ENCODE data around the gene TMEM170A. TPM values are rescaled to one million over a fixed set of nuclear protein-coding genes. Genes with fewer than 3 reads are reported as not detected.

TMEM170A gene
- total and polyA plus RNA-seq, 2 experiments from 2014 or later, result 31.0 to 68.5 TPM

DNA sequence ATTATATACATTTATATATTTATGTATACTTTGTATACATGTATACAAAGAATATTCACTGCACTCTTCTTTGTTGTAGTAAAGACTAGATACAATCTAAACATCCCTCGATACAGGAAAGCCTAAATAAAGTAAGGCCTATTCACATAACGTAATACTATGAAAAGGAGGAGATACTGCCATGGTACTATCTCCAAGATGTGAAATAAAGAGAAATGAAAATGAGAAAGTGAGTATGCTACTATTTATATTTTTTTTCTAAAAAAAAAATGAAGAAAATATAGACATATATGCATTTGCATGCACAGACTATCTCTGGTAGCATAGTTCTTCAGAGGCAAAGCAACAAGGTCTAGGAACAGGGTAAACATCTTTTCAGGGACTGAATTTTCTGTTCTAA lies 50.5 kb downstream of the TMEM170A start (continued):
- no peak for TF ChIP-seq ZNF462 (CRISPR knock-in tag; IDR thresholded peaks at IDR 0.05)
- TF ChIP-seq, protein P1, sequence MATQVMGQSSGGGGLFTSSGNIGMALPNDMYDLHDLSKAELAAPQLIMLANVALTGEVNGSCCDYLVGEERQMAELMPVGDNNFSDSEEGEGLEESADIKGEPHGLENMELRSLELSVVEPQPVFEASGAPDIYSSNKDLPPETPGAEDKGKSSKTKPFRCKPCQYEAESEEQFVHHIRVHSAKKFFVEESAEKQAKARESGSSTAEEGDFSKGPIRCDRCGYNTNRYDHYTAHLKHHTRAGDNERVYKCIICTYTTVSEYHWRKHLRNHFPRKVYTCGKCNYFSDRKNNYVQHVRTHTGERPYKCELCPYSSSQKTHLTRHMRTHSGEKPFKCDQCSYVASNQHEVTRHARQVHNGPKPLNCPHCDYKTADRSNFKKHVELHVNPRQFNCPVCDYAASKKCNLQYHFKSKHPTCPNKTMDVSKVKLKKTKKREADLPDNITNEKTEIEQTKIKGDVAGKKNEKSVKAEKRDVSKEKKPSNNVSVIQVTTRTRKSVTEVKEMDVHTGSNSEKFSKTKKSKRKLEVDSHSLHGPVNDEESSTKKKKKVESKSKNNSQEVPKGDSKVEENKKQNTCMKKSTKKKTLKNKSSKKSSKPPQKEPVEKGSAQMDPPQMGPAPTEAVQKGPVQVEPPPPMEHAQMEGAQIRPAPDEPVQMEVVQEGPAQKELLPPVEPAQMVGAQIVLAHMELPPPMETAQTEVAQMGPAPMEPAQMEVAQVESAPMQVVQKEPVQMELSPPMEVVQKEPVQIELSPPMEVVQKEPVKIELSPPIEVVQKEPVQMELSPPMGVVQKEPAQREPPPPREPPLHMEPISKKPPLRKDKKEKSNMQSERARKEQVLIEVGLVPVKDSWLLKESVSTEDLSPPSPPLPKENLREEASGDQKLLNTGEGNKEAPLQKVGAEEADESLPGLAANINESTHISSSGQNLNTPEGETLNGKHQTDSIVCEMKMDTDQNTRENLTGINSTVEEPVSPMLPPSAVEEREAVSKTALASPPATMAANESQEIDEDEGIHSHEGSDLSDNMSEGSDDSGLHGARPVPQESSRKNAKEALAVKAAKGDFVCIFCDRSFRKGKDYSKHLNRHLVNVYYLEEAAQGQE (IDR thresholded peaks at IDR 0.05; ENCODE audit: unreplicated experiment), result no peak
- no peak for TF ChIP-seq NANOG (IDR thresholded peaks at IDR 0.05; ENCODE audit: borderline replicate concordance)
- no peak for TF ChIP-seq EZH2phosphoT487 (IDR thresholded peaks at IDR 0.05; ENCODE audit: unreplicated experiment)
- no peak for TF ChIP-seq CTCF (conservative IDR thresholded peaks at IDR 0.05; ENCODE audit: low read depth in 2 of 2)
- no peak for TF ChIP-seq ETS1 (IDR thresholded peaks at IDR 0.05)
- no peak for TF ChIP-seq CREB1 (CRISPR knock-in tag; IDR thresholded peaks at IDR 0.05; ENCODE audit: low read depth)
- no peak for TF ChIP-seq EZH2 (IDR thresholded peaks at IDR 0.05; ENCODE audit: low read depth, unreplicated experiment)

Data from GM23338 (cell line).